Upper lobe of left lung (tissue), 4 donors: ENCODE results near the gene DTX1.

Experiments used
- CTCF ChIP-seq, 6 experiments: fragments of 450-650 bp in 4 of 6; fragments of 200-600 bp in 2 of 6; sonication (generic) in 2 of 6; IDR thresholded peaks; one replicate each; pipeline ENCODE4 v1.5.1; 2016 to 2019; ENCODE audit warnings: antibody characterized with exemption in 6 of 6
- EP300 ChIP-seq, 4 donors: sonication (generic); formaldehyde crosslinking; IDR thresholded peaks; one replicate each; pipeline ENCODE4 v1.5.1; 2017; ENCODE audit warnings: antibody characterized with exemption in 4 of 4, control low read depth in 2 of 4
- POLR2A ChIP-seq, 4 donors: fragments of 450-650 bp; IDR thresholded peaks; one replicate each; pipeline ENCODE4 v1.5.1; 2016 to 2017; ENCODE audit warnings: antibody characterized with exemption in 4 of 4, mild to moderate bottlenecking in 2 of 4

- no peak for TF ChIP-seq CTCF (IDR thresholded peaks at IDR 0.05)
- no peak for TF ChIP-seq EP300 (IDR thresholded peaks at IDR 0.05)
- no peak for TF ChIP-seq POLR2A (IDR thresholded peaks at IDR 0.05)
Measured at GRCh38 chr12:113069751-113070116, 13.2 kb downstream of the DTX1 start.
